Activated B cell treated with CpG ODN at 0.5 μM for 24 hours (primary cell): ENCODE measurements around the gene SPDYE16. TPM values are rescaled to one million over a fixed set of nuclear protein-coding genes. Genes with fewer than 3 reads are reported as not detected.
"Not testable (repeated sequence)": the region's sequence is repeated elsewhere in the genome, so short reads cannot be mapped to it uniquely, and the experiment has no call there.

Experiments used
- ATAC-seq: fragments of 200-7000 bp; cut with Tn5 transposase; one replicate; pipeline ENCODE4 v1.10.0; 2021; ENCODE audit warnings: low read depth, mild to moderate bottlenecking, moderate library complexity
- CTCF ChIA-PET: fragments of 350-600 bp; sonication (Branson Sonifier 250); formaldehyde crosslinking; loops from one replicate; lab custom pipeline; 2021; ENCODE audit warnings: antibody characterized with exemption; lab: Charles Lee
- POLR2A ChIA-PET: fragments of 350-600 bp; sonication (Branson Sonifier 250); formaldehyde crosslinking; loops from one replicate; lab custom pipeline; 2021; ENCODE audit warnings: antibody characterized with exemption; lab: Charles Lee
- DNase-seq: peaks from one replicate; pipeline ENCODE4 v3.0.0; 2022
- H3K27ac Mint-ChIP-seq: one replicate; pipeline ENCODE4 v1.8.0; 2020; ENCODE audit warnings: mixed read lengths
- H3K27me3 Mint-ChIP-seq: one replicate; pipeline ENCODE4 v1.8.0; 2021; ENCODE audit warnings: mixed read lengths
- H3K36me3 Mint-ChIP-seq: one replicate; pipeline ENCODE4 v1.8.0; 2021; ENCODE audit warnings: low read depth, mixed read lengths
- H3K4me1 Mint-ChIP-seq: one replicate; pipeline ENCODE4 v1.8.0; 2021; ENCODE audit warnings: mixed read lengths
- H3K4me3 Mint-ChIP-seq: one replicate; pipeline ENCODE4 v1.8.0; 2020; ENCODE audit warnings: mild to moderate bottlenecking, mixed read lengths
- H3K9me3 Mint-ChIP-seq: one replicate; pipeline ENCODE4 v1.8.0; 2020; ENCODE audit warnings: mixed read lengths
- intact Hi-C: fragments of 100-400 bp; cut with micrococcal nuclease; formaldehyde crosslinking; loops from one replicate; pipeline ENCODE4 v1.15.1; 2024
- total RNA-seq: library from RNA; stranded (reverse); gene quantifications from 2 replicates; pipeline ENCODE4 v1.2.3, GENCODE V29; 2022

Gene SPDYE16
- total RNA-seq, 1 donor from 2014 or later: not detected

DNA sequence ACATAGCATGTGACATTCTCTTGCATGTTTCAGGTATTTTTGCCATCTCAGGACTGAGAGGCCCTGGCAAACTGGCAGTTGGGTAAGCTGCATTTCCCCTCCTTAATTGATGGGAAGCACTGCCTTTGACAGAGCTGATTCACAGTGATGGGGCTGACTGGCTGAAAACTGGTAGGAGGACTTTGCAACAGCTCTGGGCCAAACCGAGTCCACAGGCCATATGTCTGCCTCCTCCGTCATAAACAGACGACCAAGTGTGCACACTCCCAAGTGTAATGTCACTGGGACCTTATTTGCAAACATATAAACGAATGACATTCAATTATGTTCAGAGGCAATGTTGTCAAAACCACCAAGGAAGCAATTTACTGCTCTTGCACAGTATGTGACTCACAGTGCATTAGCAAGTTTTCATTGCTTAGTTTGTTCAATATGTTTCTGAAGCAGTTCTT is 27.3 kb upstream of the SPDYE16 start:
- H3K4me1 Mint-ChIP-seq, DNase-seq, POLR2A ChIA-PET, intact Hi-C loops, H3K9me3 Mint-ChIP-seq, H3K27me3 Mint-ChIP-seq, H3K27ac Mint-ChIP-seq, H3K4me3 Mint-ChIP-seq, CTCF ChIA-PET, ATAC-seq: not testable (repeated sequence)
- peaks cover 26% of the 10 kb centered on the region for H3K36me3 Mint-ChIP-seq

DNA sequence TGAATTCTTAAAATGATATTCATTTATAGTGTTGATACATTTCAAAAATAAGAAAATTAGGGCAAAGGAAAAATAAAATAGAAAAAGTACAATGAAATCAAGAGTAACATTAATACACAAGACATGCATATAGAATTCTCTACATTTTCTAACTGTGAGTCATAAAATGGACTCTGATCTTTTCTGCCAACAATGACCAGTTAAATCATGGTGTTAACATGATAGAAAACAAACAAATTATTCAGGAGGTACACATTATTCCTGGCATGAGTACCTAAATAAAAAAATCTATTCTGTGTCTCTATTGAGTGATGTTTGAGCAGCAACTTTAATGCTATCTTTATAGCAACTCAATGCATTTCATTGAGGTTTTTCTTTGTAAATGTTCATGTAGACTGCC is 25.6 kb upstream of the SPDYE16 start:
- H3K27ac Mint-ChIP-seq, H3K4me3 Mint-ChIP-seq, H3K4me1 Mint-ChIP-seq, H3K27me3 Mint-ChIP-seq, DNase-seq, intact Hi-C loops, CTCF ChIA-PET, ATAC-seq, H3K9me3 Mint-ChIP-seq, POLR2A ChIA-PET: not testable (repeated sequence)
- H3K36me3 Mint-ChIP-seq: peaks cover 26% of the 10 kb centered on the region

DNA sequence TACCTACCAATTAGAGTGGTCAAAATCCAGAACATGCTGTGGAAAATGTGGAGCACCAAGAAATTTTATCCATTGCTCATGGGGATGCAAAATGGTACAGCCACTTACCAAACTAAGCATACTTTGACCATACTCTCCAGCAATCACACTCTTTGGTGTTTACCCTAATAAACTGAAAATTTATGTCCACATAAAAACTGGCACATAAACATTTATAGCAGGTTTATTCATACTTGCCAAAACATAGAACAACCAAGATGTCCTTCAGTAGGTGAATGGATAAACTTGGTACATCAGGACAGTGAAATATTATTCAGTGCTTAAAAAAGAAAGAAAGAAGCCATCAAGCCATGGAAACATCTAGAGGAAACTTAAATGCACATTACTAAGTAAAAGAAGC is 24.7 kb upstream of the SPDYE16 start:
- H3K4me1 Mint-ChIP-seq, H3K27ac Mint-ChIP-seq, intact Hi-C loops: not testable (repeated sequence)

DNA sequence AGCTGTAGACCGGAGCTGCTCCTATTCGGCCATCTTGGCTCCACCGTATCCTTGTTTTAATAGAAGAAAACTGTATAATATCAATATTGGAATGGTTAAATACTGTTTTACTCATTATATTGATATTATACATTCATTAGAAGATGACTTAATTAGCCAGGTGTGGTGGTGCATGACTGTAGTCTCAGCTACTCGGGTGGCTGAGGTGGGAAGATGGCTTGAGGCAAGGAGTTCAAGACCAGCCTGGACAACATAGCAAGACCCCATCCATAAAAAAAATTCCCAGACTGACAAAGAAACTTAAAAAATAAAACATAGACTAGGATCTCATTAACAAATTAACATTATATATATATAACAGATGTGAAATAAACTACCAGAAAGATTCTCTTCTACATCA is 24.2 kb upstream of the SPDYE16 start:
- DNase-seq, H3K9me3 Mint-ChIP-seq, CTCF ChIA-PET, H3K27ac Mint-ChIP-seq, POLR2A ChIA-PET, H3K27me3 Mint-ChIP-seq, H3K4me3 Mint-ChIP-seq, intact Hi-C loops, ATAC-seq, H3K4me1 Mint-ChIP-seq: not testable (repeated sequence)
- H3K36me3 Mint-ChIP-seq: peaks cover 21% of the 10 kb centered on the region

More for the DNA sequence above, 24.7 kb upstream of the SPDYE16 start:
- ATAC-seq, POLR2A ChIA-PET, H3K9me3 Mint-ChIP-seq, H3K4me3 Mint-ChIP-seq, CTCF ChIA-PET, DNase-seq, H3K27me3 Mint-ChIP-seq: not testable (repeated sequence)
- peaks cover 25% of the 10 kb centered on the region for H3K36me3 Mint-ChIP-seq

DNA sequence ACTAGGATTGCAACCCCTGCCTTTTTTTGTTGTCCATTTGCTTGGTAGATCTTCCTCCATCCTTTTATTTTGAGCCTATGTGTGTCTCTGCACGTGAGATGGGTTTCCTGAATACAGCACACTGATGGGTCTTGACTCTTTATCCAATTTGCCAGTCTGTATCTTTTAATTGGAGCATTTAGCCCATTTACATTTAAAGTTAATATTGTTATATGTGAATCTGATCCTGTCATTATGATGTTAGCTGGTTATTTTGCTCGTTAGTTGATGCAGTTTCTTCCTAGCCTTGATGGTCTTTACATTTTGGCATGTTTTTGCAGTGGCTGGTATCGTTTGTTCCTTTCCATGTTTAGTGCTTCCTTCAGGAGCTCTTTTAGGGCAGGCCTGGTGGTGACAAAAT is 21.9 kb upstream of the SPDYE16 start:
- H3K27me3 Mint-ChIP-seq, intact Hi-C loops, POLR2A ChIA-PET, H3K4me3 Mint-ChIP-seq, DNase-seq, CTCF ChIA-PET, H3K27ac Mint-ChIP-seq, H3K4me1 Mint-ChIP-seq, H3K9me3 Mint-ChIP-seq, ATAC-seq: not testable (repeated sequence)
- H3K36me3 Mint-ChIP-seq: peaks cover 16% of the 10 kb centered on the region

DNA sequence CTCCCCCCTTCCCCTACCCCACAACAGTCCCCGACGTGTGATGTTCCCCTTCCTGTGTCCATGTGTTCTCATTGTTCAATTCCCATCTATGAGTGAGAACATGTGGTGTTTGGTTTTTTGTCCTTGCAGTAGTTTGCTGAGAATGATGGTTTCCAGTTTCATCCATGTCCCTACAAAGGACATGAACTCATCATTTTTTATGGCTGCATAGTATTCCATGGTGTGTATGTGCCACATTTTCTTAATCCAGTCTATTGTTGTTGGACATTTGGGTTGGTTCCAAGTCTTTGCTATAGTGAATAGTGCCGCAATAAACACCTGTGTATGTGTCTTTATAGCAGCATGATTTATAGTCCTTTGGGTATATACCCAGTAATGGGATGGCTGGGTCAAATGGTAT is 18.2 kb upstream of the SPDYE16 start:
- H3K27me3 Mint-ChIP-seq, DNase-seq, ATAC-seq, intact Hi-C loops, POLR2A ChIA-PET, H3K4me1 Mint-ChIP-seq, H3K27ac Mint-ChIP-seq, CTCF ChIA-PET, H3K4me3 Mint-ChIP-seq, H3K9me3 Mint-ChIP-seq: not testable (repeated sequence)
- H3K36me3 Mint-ChIP-seq: peaks cover 19% of the 10 kb centered on the region

DNA sequence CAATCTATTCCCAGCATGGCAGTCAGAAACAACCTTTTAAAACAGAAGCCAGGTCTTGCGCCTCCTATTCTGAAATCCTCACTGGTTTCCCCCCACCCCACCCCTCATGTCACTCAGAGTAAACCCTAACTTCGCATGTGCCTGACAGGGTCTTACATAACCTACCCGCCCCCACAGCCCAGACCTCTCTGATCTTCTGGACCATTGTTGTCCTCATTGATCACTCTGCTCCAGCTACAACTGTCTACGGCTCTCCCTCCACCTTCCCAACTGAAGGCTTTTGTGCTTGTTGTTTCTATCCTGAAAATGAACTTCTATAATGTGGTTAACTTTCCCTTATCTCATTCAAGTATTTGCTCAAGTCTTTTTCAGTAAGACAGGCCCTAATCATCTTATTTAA is 17.1 kb upstream of the SPDYE16 start:
- intact Hi-C loops, H3K27ac Mint-ChIP-seq: not testable (repeated sequence)
- peaks cover 19% of the 10 kb centered on the region for H3K36me3 Mint-ChIP-seq

DNA sequence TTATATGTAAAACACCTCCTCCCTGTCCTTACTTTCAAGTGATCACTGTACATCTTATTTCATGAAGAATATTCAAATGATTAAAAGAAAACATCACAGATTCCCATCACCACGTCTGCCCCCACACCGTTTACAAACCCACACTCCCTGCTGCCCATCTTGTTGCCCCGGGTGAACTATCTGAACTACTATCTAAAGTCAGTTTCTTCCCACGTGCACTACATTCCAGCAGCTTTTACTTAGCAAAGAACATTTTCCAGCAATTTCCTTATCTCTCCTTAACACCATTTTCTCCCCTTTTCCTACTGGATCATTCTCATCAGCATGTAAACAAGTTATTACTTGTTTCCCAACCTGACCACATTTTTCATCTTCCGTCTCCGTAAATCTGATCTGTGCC is 16.6 kb upstream of the SPDYE16 start:
- POLR2A ChIA-PET, H3K4me1 Mint-ChIP-seq, CTCF ChIA-PET, ATAC-seq, intact Hi-C loops, H3K27ac Mint-ChIP-seq, H3K27me3 Mint-ChIP-seq, DNase-seq, H3K4me3 Mint-ChIP-seq, H3K9me3 Mint-ChIP-seq: not testable (repeated sequence)
- H3K36me3 Mint-ChIP-seq: peaks cover 22% of the 10 kb centered on the region

More for the DNA sequence above, 17.1 kb upstream of the SPDYE16 start:
- H3K4me1 Mint-ChIP-seq, H3K27me3 Mint-ChIP-seq, H3K4me3 Mint-ChIP-seq, CTCF ChIA-PET, DNase-seq, ATAC-seq, H3K9me3 Mint-ChIP-seq, POLR2A ChIA-PET: not testable (repeated sequence)

DNA sequence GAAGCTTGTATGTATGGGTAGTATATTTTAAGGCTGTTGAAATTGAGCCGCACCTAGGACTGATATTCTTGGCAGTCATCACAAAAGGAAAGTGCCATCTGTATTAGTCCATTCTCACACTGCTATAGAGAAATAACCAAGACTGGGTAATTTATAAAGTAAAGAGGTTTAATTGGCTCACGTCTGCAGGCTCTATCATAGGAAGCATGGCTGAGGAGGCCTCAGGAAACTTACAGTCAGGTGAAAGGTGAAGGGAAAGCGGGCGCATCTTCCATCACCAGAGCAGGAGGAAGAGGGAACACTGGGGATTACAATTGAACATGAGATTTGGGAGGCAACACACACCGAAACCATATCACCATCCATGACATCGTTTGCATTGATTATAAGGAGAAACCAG is 8.9 kb upstream of the SPDYE16 start:
- H3K27me3 Mint-ChIP-seq, ATAC-seq, DNase-seq, POLR2A ChIA-PET, H3K4me3 Mint-ChIP-seq, CTCF ChIA-PET, H3K9me3 Mint-ChIP-seq, H3K27ac Mint-ChIP-seq, intact Hi-C loops: not testable (repeated sequence)
- Mint-ChIP-seq H3K36me3 (peaks cover 21% of the 10 kb centered on the region), H3K4me1 (peaks cover 22% of the 10 kb centered on the region)

DNA sequence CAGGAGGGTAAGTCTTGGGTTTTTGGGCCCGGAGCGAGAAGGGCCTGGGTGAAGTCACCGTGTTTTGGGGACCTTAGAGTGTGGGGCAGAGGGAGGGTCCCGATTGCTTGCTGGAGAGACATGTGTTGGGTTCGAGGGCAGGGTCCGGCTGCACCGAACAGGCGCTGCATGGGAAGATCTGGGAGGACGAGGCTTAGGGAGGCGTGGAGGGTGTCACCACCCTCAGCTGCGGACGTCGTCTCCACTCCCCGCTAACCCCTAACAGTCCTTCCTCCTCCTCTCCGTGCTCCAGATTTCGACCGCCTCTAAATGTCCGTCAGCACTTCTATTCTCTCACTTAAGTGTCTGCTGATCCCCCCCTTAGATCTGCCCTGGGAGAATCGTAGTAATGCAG is 6.8 kb upstream of the SPDYE16 start:
- peaks cover 22% of the 10 kb centered on the region for H3K4me1 Mint-ChIP-seq
- CTCF ChIA-PET, H3K9me3 Mint-ChIP-seq, ATAC-seq, DNase-seq, H3K27me3 Mint-ChIP-seq, intact Hi-C loops, POLR2A ChIA-PET: not testable (repeated sequence)
- H3K36me3 Mint-ChIP-seq: peaks cover 14% of the 10 kb centered on the region
- H3K4me3 Mint-ChIP-seq: peak overlapping the region; percentile 90
- H3K27ac Mint-ChIP-seq: peak overlapping the region; percentile 35

DNA sequence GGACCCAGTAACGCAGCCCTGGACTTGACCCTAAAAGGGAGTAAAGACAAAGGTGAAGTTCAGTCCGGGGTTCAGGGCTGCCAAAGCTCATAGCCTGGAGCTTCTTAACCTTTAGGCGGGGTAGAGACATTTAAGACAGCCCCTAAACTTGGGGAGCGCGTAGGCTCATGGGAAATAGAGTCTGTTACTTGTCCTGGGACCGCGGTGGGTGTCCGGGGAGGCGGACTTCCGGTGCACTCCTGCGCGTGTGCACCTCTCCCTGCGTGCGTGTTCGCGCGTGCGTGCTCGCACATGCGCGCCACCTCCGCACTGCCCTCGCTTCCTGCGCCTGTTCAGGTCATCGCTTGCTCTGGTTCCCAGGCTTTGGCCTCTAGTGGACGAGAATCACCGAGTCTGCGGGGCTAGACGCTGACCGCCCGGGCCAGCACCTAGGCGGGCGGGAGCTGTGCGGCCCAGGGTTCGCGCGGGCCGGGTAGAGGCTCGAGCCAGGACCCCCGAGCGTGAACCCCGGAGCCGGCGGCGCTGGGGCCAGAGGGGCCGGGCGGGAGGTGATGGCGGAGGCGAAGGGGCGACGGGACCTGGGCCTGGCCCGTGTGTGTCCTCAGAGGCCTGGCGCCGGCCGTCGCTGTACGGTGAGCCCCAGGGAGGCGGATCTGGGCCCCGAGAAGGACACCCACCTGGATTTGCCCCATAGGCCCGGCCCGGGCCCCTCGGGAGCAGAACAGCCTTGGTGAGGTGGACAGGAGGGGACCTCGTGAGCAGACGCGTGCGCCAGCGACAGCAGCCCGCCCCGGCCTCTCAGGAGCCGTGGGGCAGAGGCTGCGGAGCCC is 6.1 kb upstream of the SPDYE16 start:
- ATAC-seq (peak; percentile 98), DNase-seq (peak; percentile 71)
- CTCF ChIA-PET, intact Hi-C loops, H3K27me3 Mint-ChIP-seq, H3K9me3 Mint-ChIP-seq, POLR2A ChIA-PET: not testable (repeated sequence)
- Mint-ChIP-seq H3K36me3 (peaks cover 13% of the 10 kb centered on the region), H3K27ac (peak overlapping the region; percentile 84), H3K4me3 (peak overlapping the region; percentile 90), H3K4me1 (peaks cover 22% of the 10 kb centered on the region)

DNA sequence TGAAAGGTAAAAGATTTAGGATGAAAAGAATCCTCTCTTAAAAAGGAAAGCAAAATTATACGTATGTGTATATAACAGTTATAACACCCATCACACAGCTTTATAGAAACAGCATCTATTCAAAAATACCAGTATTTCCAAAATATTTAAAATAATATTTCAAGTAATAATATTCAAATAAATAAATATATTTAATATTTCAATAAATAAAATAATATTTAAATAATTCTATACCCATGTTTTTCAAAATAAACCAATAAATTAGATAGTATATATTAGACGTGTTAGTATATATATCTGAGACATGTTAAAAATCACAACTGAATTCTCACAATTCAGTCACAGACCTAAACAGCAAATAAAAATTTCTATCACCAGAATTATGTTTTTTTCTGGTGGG is 11.5 kb downstream of the SPDYE16 start:
- DNase-seq, CTCF ChIA-PET, intact Hi-C loops, H3K27me3 Mint-ChIP-seq, POLR2A ChIA-PET, H3K4me3 Mint-ChIP-seq, H3K36me3 Mint-ChIP-seq, H3K4me1 Mint-ChIP-seq, H3K9me3 Mint-ChIP-seq, ATAC-seq, H3K27ac Mint-ChIP-seq: not testable (repeated sequence)
